HCT116 (cell line): ENCODE results near the gene ASPA. TPM values are rescaled to one million over a fixed set of nuclear protein-coding genes. Genes with fewer than 3 reads are reported as not detected.

Experiments used
- ATAC-seq: fragments of 200-7000 bp; cut with Tn5 transposase; 2 replicates; pipeline ENCODE4 v1.9.1; 2020; ENCODE audit warnings: mild to moderate bottlenecking, moderate library complexity
- BruUV-seq: library from RNA; stranded (reverse); fragments of 400-500 nt; replicated peaks from 2 replicates; lab custom pipeline; 2021; lab: Mats Ljungman, UMichigan
- CTCF ChIA-PET: fragments of 300-600 bp; sonication (Branson Sonifier 250); formaldehyde crosslinking; loops from one replicate; lab custom pipeline; 2021; ENCODE audit warnings: antibody characterized with exemption; lab: Charles Lee
- POLR2A ChIA-PET: fragments of 300-600, 350-600 bp; sonication (Branson Sonifier 250); formaldehyde crosslinking; loops from one replicate; lab custom pipeline; 2021; ENCODE audit warnings: antibody characterized with exemption; lab: Charles Lee
- RAD21 ChIA-PET, 2 experiments: fragments of 300-600 bp; sonication (Branson Sonifier 250); formaldehyde crosslinking; loops; one replicate each; lab custom pipeline; 2023; ENCODE audit warnings: low total read pairs in 2 of 2; ENCODE audit not compliant: uncharacterized antibody in 2 of 2, unreplicated experiment in 2 of 2, low non-redundant PET in 1 of 2; lab: Charles Lee
- DNase-seq: peaks from one replicate; pipeline ENCODE4 v3.0.0-alpha.2; 2010; ENCODE audit warnings: low read depth, low spot score
- H2AFZ ChIP-seq: fragments of 200-600 bp; shearing (Covaris generic), sonication (generic); 2 replicates; pipeline ENCODE4 v1.6.1; 2017; ENCODE audit warnings: low read depth, mixed run types, mixed read lengths, antibody characterized with exemption, low read length; ENCODE audit not compliant: poor library complexity, severe bottlenecking
- H3K27ac ChIP-seq: 2 replicates; pipeline ENCODE4 v1.5.1; 2012; ENCODE audit warnings: low read depth, low read length
- H3K27me3 ChIP-seq: fragments of 200-600 bp; sonication (generic); 2 replicates; pipeline ENCODE4 v1.6.1; 2016; ENCODE audit warnings: mixed run types, low read length, mixed read lengths; ENCODE audit not compliant: insufficient read depth
- H3K36me3 ChIP-seq, 2 experiments: fragments of 200-500 bp in 1 of 2; fragments of 200-600 bp in 1 of 2; sonication (Bioruptor generic) in 1 of 2; sonication (generic) in 1 of 2; 2 replicates each; pipeline versions ENCODE4 v1.5.1 to v1.6.1; 2014 to 2016; ENCODE audit warnings: low read length in 2 of 2, inconsistent platforms in 1 of 2, mixed read lengths in 1 of 2, mixed run types in 1 of 2; ENCODE audit not compliant: insufficient read depth in 2 of 2, control insufficient read depth in 1 of 2
- H3K4me1 ChIP-seq, 2 experiments: fragments of 200-600 bp in 1 of 2; sonication (generic) in 1 of 2; 2 replicates each; pipeline versions ENCODE4 v1.5.1 to v1.6.1; 2012 to 2017; ENCODE audit warnings: low read length in 2 of 2, inconsistent platforms in 1 of 2, mild to moderate bottlenecking in 1 of 2, mixed read lengths in 1 of 2, mixed run types in 1 of 2, moderate library complexity in 1 of 2; ENCODE audit not compliant: insufficient read depth in 2 of 2, control insufficient read depth in 1 of 2
- H3K4me2 ChIP-seq: fragments of 200-600 bp; sonication (generic); 2 replicates; pipeline ENCODE4 v1.6.1; 2017; ENCODE audit warnings: mixed run types, low read length, mixed read lengths
- H3K4me3 ChIP-seq, 2 experiments: fragments of 200-600 bp in 1 of 2; sonication (generic) in 1 of 2; replicated peaks in 1 of 2; 2 replicates each; pipeline ENCODE4 v1.5.1; 2011 to 2016; ENCODE audit warnings: low read length in 2 of 2, control low read depth in 1 of 2, low read depth in 1 of 2, mild to moderate bottlenecking in 1 of 2, mixed read lengths in 1 of 2, mixed run types in 1 of 2
- H3K79me2 ChIP-seq: fragments of 200-600 bp; sonication (generic); 2 replicates; pipeline ENCODE4 v1.6.1; 2017; ENCODE audit warnings: mild to moderate bottlenecking, mixed run types, low read length, moderate library complexity, mixed read lengths; ENCODE audit not compliant: insufficient read depth
- H3K9ac ChIP-seq: fragments of 200-600 bp; sonication (generic); 2 replicates; pipeline ENCODE4 v1.6.1; 2016; ENCODE audit warnings: low read length, mixed read lengths
- H3K9me2 ChIP-seq: fragments of 200-600 bp; sonication (generic), shearing (Covaris generic); 2 replicates; pipeline ENCODE4 v1.6.1; 2017; ENCODE audit warnings: mixed run types, mild to moderate bottlenecking, moderate library complexity; ENCODE audit not compliant: insufficient read depth
- H3K9me3 ChIP-seq, 2 experiments: fragments of 200-500 bp in 1 of 2; fragments of 200-600 bp in 1 of 2; sonication (Bioruptor generic) in 1 of 2; sonication (generic) in 1 of 2; 2 replicates each; pipeline ENCODE4 v1.6.1; 2014 to 2017; ENCODE audit warnings: low read length in 2 of 2, mixed read lengths in 2 of 2, inconsistent platforms in 1 of 2, low read depth in 1 of 2, mild to moderate bottlenecking in 1 of 2, mixed run types in 1 of 2, moderate library complexity in 1 of 2; ENCODE audit not compliant: control insufficient read depth in 1 of 2, insufficient read depth in 1 of 2
- H4K20me1 ChIP-seq: fragments of 200-600 bp; sonication (generic), shearing (Covaris generic); 2 replicates; pipeline ENCODE4 v1.6.1; 2017; ENCODE audit warnings: mixed run types, mild to moderate bottlenecking, moderate library complexity; ENCODE audit not compliant: insufficient read depth
- CBX3 ChIP-seq: IDR thresholded peaks from 2 replicates; pipeline ENCODE4 v1.6.1; 2012; ENCODE audit warnings: low read depth
- CEBPB ChIP-seq: IDR thresholded peaks from 2 replicates; pipeline ENCODE4 v1.6.1; 2012; ENCODE audit warnings: low read depth
- ELF1 ChIP-seq: IDR thresholded peaks from 2 replicates; pipeline ENCODE4 v1.6.1; 2012; ENCODE audit warnings: low read depth, borderline replicate concordance
- SIN3A ChIP-seq: IDR thresholded peaks from 2 replicates; pipeline ENCODE4 v1.6.1; 2012; ENCODE audit warnings: low read depth
- YY1 ChIP-seq: IDR thresholded peaks from 2 replicates; pipeline ENCODE4 v1.6.1; 2011; ENCODE audit warnings: low read length, low read depth, moderate library complexity, mild to moderate bottlenecking; ENCODE audit not compliant: insufficient replicate concordance; ENCODE audit errors: extremely low read depth
- ZFX ChIP-seq: fragments of 450-650 bp; IDR thresholded peaks from 2 replicates; pipeline ENCODE4 v1.6.1; 2017
- ZNF274 ChIP-seq: fragments of 200-500 bp; sonication (Bioruptor generic); IDR thresholded peaks from 2 replicates; pipeline ENCODE4 v1.6.1; 2014; ENCODE audit warnings: mild to moderate bottlenecking, low read depth, low read length, inconsistent platforms
- intact Hi-C: fragments of 100-400 bp; cut with micrococcal nuclease; formaldehyde crosslinking; loops from 2 replicates; pipeline ENCODE4 v1.10.0; 2022
- total RNA-seq: library from RNA; stranded (reverse); gene quantifications from one replicate; pipeline ENCODE4 v1.2.1, GENCODE V29; 2021; ENCODE audit not compliant: unreplicated experiment
- TF ChIP-seq, protein P1 (sequence below): IDR thresholded peaks from 2 replicates; pipeline ENCODE4 v1.6.1; 2011; ENCODE audit warnings: mild to moderate bottlenecking, low read length, moderate library complexity; ENCODE audit not compliant: insufficient replicate concordance; ENCODE audit errors: extremely low read depth
- TF ChIP-seq, protein P2 (sequence below): IDR thresholded peaks from 2 replicates; pipeline ENCODE4 v1.6.1; 2012; ENCODE audit warnings: low read depth

The ASPA gene
- total RNA-seq, 1 experiment from 2014 or later, result not detected

DNA sequence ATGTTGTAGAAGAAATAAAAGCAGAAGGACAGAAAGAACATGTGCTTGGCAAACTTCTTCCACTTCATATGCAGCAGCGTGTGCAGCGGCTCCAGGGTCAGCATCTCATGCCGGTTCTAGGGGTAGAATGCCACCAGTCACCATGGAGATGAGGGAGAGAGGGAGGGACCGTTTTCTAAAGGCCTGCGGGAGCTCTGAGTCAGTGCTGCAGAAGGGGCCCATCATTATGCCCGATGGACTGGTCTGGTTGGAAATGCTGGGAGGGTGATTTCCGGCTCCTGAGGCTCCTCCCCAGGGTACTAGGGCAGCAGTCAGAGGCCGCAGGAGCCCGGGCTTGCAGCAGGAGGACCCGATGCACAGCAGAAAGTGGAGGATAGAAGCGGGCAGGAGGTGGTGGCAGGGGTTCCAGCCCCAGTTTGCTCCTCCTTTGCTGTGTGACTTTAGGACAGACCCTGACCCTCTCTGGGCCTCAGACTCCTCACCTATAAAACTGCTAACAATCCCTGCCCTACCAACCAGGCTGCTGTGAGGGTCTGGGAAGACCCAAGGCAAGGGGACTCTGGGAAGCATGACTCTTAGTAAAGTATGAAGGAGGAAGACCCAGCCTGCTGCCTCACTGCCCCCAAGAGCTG is 53.2 kb downstream of the ASPA start:
- Histone ChIP-seq H4K20me1 (no peaks in the 10 kb centered on the region), H3K4me3 (no peak overlapping the region), H3K9ac (no peak overlapping the region), H2AFZ (no peak overlapping the region), H3K27ac (no peak overlapping the region), H3K4me2 (no peak overlapping the region), H3K4me1 (no peaks in the 10 kb centered on the region), H3K9me3 (no peaks in the 10 kb centered on the region), H3K79me2 (no peaks in the 10 kb centered on the region)
- RAD21 ChIA-PET, result no interaction called here
- ATAC-seq (no peak), DNase-seq (no peak)
- POLR2A ChIA-PET, result no interaction called here
- CTCF ChIA-PET, result no interaction called here
- intact Hi-C loops, result no loop called here
- TF ChIP-seq ZFX (no peak), CBX3 (no peak), ELF1 (no peak), SIN3A (no peak), CEBPB (no peak), YY1 (no peak), ZNF274 (no peak)
- TF ChIP-seq, protein P1, sequence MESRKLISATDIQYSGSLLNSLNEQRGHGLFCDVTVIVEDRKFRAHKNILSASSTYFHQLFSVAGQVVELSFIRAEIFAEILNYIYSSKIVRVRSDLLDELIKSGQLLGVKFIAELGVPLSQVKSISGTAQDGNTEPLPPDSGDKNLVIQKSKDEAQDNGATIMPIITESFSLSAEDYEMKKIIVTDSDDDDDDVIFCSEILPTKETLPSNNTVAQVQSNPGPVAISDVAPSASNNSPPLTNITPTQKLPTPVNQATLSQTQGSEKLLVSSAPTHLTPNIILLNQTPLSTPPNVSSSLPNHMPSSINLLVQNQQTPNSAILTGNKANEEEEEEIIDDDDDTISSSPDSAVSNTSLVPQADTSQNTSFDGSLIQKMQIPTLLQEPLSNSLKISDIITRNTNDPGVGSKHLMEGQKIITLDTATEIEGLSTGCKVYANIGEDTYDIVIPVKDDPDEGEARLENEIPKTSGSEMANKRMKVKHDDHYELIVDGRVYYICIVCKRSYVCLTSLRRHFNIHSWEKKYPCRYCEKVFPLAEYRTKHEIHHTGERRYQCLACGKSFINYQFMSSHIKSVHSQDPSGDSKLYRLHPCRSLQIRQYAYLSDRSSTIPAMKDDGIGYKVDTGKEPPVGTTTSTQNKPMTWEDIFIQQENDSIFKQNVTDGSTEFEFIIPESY, result no peak
- TF ChIP-seq, protein P2, sequence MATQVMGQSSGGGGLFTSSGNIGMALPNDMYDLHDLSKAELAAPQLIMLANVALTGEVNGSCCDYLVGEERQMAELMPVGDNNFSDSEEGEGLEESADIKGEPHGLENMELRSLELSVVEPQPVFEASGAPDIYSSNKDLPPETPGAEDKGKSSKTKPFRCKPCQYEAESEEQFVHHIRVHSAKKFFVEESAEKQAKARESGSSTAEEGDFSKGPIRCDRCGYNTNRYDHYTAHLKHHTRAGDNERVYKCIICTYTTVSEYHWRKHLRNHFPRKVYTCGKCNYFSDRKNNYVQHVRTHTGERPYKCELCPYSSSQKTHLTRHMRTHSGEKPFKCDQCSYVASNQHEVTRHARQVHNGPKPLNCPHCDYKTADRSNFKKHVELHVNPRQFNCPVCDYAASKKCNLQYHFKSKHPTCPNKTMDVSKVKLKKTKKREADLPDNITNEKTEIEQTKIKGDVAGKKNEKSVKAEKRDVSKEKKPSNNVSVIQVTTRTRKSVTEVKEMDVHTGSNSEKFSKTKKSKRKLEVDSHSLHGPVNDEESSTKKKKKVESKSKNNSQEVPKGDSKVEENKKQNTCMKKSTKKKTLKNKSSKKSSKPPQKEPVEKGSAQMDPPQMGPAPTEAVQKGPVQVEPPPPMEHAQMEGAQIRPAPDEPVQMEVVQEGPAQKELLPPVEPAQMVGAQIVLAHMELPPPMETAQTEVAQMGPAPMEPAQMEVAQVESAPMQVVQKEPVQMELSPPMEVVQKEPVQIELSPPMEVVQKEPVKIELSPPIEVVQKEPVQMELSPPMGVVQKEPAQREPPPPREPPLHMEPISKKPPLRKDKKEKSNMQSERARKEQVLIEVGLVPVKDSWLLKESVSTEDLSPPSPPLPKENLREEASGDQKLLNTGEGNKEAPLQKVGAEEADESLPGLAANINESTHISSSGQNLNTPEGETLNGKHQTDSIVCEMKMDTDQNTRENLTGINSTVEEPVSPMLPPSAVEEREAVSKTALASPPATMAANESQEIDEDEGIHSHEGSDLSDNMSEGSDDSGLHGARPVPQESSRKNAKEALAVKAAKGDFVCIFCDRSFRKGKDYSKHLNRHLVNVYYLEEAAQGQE, result no peak
- TF ChIP-seq, all 23 proteins: peak for 0
- Histone ChIP-seq H3K36me3 (no peaks in the 10 kb centered on the region), H3K9me2 (no peaks in the 10 kb centered on the region), H3K27me3 (no peaks in the 10 kb centered on the region)
- BruUV-seq, result no TSS peak
